HL-60 (cell line): ENCODE measurements around the gene STAT1.

Experiments used
- CTCF ChIP-seq: IDR thresholded peaks from one replicate; pipeline ENCODE4 v1.5.1; 2011; ENCODE audit warnings: low read length, control low read depth, inconsistent platforms; ENCODE audit not compliant: insufficient read depth
- GABPA ChIP-seq: IDR thresholded peaks from 2 replicates; pipeline ENCODE4 v1.6.1; 2012; ENCODE audit warnings: low read depth
- POLR2AphosphoS5 ChIP-seq: IDR thresholded peaks from 2 replicates; pipeline ENCODE4 v1.6.1; 2012; ENCODE audit warnings: low read depth
- REST ChIP-seq: IDR thresholded peaks from 2 replicates; pipeline ENCODE4 v1.6.1; 2012; ENCODE audit warnings: low read depth; ENCODE audit not compliant: insufficient replicate concordance
- SPI1 ChIP-seq: IDR thresholded peaks from 2 replicates; pipeline ENCODE4 v1.6.1; 2012; ENCODE audit warnings: low read depth, mild to moderate bottlenecking, borderline replicate concordance

- no peak for TF ChIP-seq CTCF
- no peak for TF ChIP-seq POLR2AphosphoS5
- no peak for TF ChIP-seq GABPA
- TF ChIP-seq REST: no peak
- no peak for TF ChIP-seq SPI1
Observed at GRCh38 chr2:190961918-190962487, 52.0 kb downstream of the STAT1 start.
